Measurements from ENCODE around the gene SLC5A3.

The SLC5A3 gene

DNA sequence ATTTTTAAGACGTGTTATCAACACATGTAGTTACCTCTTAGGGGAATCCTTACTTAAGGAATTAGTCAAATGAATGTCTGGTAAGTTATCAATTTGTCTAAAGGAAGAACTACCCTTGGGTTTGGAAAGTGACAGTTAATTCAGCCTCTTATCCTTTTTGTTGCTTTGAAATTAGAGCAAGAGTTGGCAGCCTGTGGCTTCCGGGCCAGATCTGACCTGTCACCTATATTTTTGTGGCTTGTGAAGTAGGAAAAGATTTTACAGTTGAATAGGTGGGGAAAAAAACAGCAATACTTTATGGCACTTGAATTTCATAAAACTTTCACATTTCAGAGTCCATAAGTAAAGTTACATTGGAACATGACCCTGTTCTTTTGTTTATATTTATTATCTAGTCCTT, 5.5 kb downstream of the SLC5A3 start:
- TF ChIP-seq SNAI2 (CRISPR knock-in tag; IDR thresholded peaks at IDR 0.05) = no peak
- no peak for ATAC-seq

DNA sequence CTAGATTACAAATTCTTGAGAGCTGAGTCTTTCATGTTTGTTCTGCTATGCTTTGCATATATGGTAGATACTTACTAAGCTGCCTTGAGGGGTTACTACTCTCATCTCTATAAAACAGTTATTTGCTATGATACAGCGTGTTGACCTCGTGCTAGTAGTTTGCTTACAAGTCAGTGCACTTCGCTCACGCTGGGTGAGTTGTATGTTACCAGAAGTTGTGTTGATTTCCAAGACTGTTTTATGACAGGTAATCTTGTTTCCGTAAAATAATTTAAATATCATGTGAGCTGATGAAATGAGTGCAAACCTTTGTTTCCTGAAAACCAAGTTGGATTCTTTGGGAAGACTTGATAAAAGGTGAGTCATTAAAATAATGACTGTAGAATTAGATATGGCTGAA, 7.3 kb downstream of the SLC5A3 start:
- TF ChIP-seq ZNF565 (CRISPR knock-in tag; conservative IDR thresholded peaks at IDR 0.05; ENCODE audit: low read depth) (no peak), ESRRG (CRISPR knock-in tag; IDR thresholded peaks at IDR 0.05) (no peak), ZFP3 (CRISPR knock-in tag; IDR thresholded peaks at IDR 0.05) (no peak), ZFP30 (CRISPR knock-in tag; IDR thresholded peaks at IDR 0.05) (no peak), ZNF8 (CRISPR knock-in tag; IDR thresholded peaks at IDR 0.05) (no peak), PPARA (CRISPR knock-in tag; IDR thresholded peaks at IDR 0.05; ENCODE audit: borderline replicate concordance) (no peak), TOX (CRISPR knock-in tag; IDR thresholded peaks at IDR 0.05; ENCODE audit: borderline replicate concordance) (no peak), ISL1 (CRISPR knock-in tag; IDR thresholded peaks at IDR 0.05) (no peak)
- TF ChIP-seq, protein P1, sequence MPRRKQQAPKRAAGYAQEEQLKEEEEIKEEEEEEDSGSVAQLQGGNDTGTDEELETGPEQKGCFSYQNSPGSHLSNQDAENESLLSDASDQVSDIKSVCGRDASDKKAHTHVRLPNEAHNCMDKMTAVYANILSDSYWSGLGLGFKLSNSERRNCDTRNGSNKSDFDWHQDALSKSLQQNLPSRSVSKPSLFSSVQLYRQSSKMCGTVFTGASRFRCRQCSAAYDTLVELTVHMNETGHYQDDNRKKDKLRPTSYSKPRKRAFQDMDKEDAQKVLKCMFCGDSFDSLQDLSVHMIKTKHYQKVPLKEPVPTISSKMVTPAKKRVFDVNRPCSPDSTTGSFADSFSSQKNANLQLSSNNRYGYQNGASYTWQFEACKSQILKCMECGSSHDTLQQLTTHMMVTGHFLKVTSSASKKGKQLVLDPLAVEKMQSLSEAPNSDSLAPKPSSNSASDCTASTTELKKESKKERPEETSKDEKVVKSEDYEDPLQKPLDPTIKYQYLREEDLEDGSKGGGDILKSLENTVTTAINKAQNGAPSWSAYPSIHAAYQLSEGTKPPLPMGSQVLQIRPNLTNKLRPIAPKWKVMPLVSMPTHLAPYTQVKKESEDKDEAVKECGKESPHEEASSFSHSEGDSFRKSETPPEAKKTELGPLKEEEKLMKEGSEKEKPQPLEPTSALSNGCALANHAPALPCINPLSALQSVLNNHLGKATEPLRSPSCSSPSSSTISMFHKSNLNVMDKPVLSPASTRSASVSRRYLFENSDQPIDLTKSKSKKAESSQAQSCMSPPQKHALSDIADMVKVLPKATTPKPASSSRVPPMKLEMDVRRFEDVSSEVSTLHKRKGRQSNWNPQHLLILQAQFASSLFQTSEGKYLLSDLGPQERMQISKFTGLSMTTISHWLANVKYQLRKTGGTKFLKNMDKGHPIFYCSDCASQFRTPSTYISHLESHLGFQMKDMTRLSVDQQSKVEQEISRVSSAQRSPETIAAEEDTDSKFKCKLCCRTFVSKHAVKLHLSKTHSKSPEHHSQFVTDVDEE (CRISPR knock-in tag; IDR thresholded peaks at IDR 0.05) = no peak
- TF ChIP-seq, protein P2, sequence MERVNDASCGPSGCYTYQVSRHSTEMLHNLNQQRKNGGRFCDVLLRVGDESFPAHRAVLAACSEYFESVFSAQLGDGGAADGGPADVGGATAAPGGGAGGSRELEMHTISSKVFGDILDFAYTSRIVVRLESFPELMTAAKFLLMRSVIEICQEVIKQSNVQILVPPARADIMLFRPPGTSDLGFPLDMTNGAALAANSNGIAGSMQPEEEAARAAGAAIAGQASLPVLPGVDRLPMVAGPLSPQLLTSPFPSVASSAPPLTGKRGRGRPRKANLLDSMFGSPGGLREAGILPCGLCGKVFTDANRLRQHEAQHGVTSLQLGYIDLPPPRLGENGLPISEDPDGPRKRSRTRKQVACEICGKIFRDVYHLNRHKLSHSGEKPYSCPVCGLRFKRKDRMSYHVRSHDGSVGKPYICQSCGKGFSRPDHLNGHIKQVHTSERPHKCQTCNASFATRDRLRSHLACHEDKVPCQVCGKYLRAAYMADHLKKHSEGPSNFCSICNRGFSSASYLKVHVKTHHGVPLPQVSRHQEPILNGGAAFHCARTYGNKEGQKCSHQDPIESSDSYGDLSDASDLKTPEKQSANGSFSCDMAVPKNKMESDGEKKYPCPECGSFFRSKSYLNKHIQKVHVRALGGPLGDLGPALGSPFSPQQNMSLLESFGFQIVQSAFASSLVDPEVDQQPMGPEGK (CRISPR knock-in tag; IDR thresholded peaks at IDR 0.05; ENCODE audit: borderline replicate concordance) = no peak
- ATAC-seq = no peak

DNA sequence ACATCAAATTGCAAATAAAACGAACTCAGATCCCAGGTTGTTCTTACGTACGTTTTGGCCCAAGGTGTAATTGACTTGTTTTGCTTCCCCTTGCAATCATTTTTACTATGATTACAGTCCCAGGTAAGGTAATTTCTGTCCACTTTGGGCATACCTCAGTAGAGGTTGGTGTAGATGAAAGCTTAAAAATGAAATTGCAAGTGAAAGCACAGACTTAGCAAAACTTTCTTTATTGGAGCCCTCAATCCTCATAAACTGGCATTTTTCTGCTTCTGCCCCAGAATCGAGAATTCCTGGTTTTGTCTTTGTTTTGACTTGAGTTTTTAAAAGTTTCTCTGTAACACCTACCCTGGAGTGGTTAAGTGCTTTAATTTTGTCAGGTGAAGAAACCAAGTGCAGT, 9.4 kb downstream of the SLC5A3 start:
- no peak for ATAC-seq
- no peak for TF ChIP-seq ARNTL (CRISPR knock-in tag; IDR thresholded peaks at IDR 0.05; ENCODE audit: borderline replicate concordance, low read depth)
- no peak for TF ChIP-seq ZFP3 (CRISPR knock-in tag; IDR thresholded peaks at IDR 0.05)
- no peak for TF ChIP-seq TOX (CRISPR knock-in tag; IDR thresholded peaks at IDR 0.05; ENCODE audit: borderline replicate concordance)
- TF ChIP-seq ZFP30 (CRISPR knock-in tag; IDR thresholded peaks at IDR 0.05) = no peak
- no peak for TF ChIP-seq ZNF8 (CRISPR knock-in tag; IDR thresholded peaks at IDR 0.05)
- TF ChIP-seq, protein P2 (CRISPR knock-in tag; IDR thresholded peaks at IDR 0.05; ENCODE audit: borderline replicate concordance) = no peak

DNA sequence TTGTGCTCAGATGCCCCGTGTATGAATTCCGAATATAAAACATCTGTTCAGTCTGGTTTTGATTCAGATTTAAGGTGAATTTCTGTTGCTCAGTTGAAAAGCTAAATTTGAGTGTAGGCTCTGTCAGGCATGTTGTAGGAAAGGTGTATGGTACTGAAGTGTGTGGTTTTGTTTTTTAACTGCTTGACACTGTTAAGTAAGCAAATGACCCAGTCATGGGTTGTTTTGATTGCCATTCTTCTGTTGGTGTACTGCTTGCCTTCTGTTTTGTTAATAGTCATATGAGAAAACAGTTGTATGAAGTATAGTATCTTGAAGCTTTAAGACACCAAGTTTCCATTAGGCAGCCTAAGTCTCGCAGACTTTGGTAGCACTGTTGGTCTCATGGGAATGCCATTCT, 10.0 kb downstream of the SLC5A3 start:
- no peak for TF ChIP-seq ZFP3 (CRISPR knock-in tag; IDR thresholded peaks at IDR 0.05)

DNA sequence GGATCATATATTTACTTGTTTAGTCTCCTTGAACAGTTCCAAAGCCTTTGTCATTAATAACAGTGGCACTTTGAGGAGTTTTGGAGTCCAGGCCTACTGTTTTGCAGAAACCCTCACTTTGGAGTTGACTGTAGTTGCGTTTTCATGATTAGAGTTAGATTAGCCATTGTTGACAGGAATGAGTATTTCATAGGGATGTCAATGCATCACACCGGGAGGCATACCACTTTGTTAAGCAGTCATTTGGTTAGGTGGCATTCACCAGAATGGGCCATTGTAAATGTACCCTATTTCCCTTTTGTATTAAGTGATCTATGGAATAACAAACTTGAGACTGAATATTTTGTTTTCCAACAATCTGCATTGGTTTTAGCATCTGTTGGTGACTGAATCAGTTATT, 11.8 kb downstream of the SLC5A3 start:
- TF ChIP-seq, protein P3, sequence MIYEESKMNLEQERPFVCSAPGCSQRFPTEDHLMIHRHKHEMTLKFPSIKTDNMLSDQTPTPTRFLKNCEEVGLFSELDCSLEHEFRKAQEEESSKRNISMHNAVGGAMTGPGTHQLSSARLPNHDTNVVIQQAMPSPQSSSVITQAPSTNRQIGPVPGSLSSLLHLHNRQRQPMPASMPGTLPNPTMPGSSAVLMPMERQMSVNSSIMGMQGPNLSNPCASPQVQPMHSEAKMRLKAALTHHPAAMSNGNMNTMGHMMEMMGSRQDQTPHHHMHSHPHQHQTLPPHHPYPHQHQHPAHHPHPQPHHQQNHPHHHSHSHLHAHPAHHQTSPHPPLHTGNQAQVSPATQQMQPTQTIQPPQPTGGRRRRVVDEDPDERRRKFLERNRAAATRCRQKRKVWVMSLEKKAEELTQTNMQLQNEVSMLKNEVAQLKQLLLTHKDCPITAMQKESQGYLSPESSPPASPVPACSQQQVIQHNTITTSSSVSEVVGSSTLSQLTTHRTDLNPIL (CRISPR knock-in tag; IDR thresholded peaks at IDR 0.05; ENCODE audit: low read depth) = no peak
- no peak for TF ChIP-seq ZFP3 (CRISPR knock-in tag; IDR thresholded peaks at IDR 0.05)
- TF ChIP-seq, protein P1 (CRISPR knock-in tag; IDR thresholded peaks at IDR 0.05) = no peak
- no peak for TF ChIP-seq ESRRG (CRISPR knock-in tag; IDR thresholded peaks at IDR 0.05)
- no peak for TF ChIP-seq TCF4 (CRISPR knock-in tag; IDR thresholded peaks at IDR 0.05; ENCODE audit: borderline replicate concordance)
- TF ChIP-seq CSDC2 (CRISPR knock-in tag; IDR thresholded peaks at IDR 0.05) = no peak
- TF ChIP-seq, protein P4, sequence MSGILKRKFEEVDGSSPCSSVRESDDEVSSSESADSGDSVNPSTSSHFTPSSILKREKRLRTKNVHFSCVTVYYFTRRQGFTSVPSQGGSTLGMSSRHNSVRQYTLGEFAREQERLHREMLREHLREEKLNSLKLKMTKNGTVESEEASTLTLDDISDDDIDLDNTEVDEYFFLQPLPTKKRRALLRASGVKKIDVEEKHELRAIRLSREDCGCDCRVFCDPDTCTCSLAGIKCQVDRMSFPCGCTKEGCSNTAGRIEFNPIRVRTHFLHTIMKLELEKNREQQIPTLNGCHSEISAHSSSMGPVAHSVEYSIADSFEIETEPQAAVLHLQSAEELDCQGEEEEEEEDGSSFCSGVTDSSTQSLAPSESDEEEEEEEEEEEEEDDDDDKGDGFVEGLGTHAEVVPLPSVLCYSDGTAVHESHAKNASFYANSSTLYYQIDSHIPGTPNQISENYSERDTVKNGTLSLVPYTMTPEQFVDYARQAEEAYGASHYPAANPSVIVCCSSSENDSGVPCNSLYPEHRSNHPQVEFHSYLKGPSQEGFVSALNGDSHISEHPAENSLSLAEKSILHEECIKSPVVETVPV (CRISPR knock-in tag; IDR thresholded peaks at IDR 0.05) = no peak
- no peak for TF ChIP-seq PPARA (CRISPR knock-in tag; IDR thresholded peaks at IDR 0.05; ENCODE audit: borderline replicate concordance)
- no peak for TF ChIP-seq ZFP30 (CRISPR knock-in tag; IDR thresholded peaks at IDR 0.05)
- TF ChIP-seq, protein P2 (CRISPR knock-in tag; IDR thresholded peaks at IDR 0.05; ENCODE audit: borderline replicate concordance) = no peak
- TF ChIP-seq BACH2 (CRISPR knock-in tag; IDR thresholded peaks at IDR 0.05; ENCODE audit: borderline replicate concordance) = no peak
- no peak for ATAC-seq

More for the DNA sequence above, 10.0 kb downstream of the SLC5A3 start:
- ATAC-seq = no peak
